Measurements from ENCODE around the gene ADGRV1. TPM values are rescaled to one million over a fixed set of nuclear protein-coding genes. Genes with fewer than 3 reads are reported as not detected.
"Not testable (repeated sequence)": the region's sequence is repeated elsewhere in the genome, so short reads cannot be mapped to it uniquely, and the experiment has no call there.

Gene ADGRV1
- total RNA-seq, 2 experiments from 2014 or later: not detected

- Histone ChIP-seq H3K36me3 (ENCODE audit: insufficient read depth, low read length) (no peaks in the 10 kb centered on the region), H3K79me2 (ENCODE audit: insufficient read depth, low read depth, low read length) (no peaks in the 10 kb centered on the region), H3K4me3 (ENCODE audit: low read depth, low read length, poor library complexity, severe bottlenecking) (no peak overlapping the region), H3K4me1 (ENCODE audit: insufficient read depth, low read length, poor library complexity, severe bottlenecking) (no peaks in the 10 kb centered on the region), H3K9me3 (ENCODE audit: low read length) (no peaks in the 10 kb centered on the region), H3K4me2 (ENCODE audit: low read length) (no peak overlapping the region), H3K27ac (ENCODE audit: low read depth, low read length, poor library complexity, severe bottlenecking) (no peak overlapping the region), H2AFZ (ENCODE audit: low read length) (no peak overlapping the region), H4K20me1 (ENCODE audit: insufficient read depth, low read length) (no peaks in the 10 kb centered on the region), H3K9me2 (ENCODE audit: insufficient read depth, low read length) (no peaks in the 10 kb centered on the region)
- TF ChIP-seq EZH2phosphoT487 (IDR thresholded peaks at IDR 0.05; ENCODE audit: borderline replicate concordance, low read depth, low read length): no peak
- TF ChIP-seq CTCF (conservative IDR thresholded peaks at IDR 0.05; ENCODE audit: low read length): no peak
- DNase-seq (ENCODE audit: low spot score): no peak
- BruUV-seq (replicated peaks): no TSS peak
- intact Hi-C loops (cut with micrococcal nuclease; ENCODE audit: unreplicated experiment): no loop called here
- ChIA-PET CTCF (ENCODE audit: unreplicated experiment) (no interaction called here), POLR2A (no interaction called here)
Measured at GRCh38 chr5:90792725-90793124, 234.1 kb downstream of the ADGRV1 start.

GRCh38 chr5:90793183-90793582, 234.6 kb downstream of the ADGRV1 start:
- H4K20me1 ChIP-seq (ENCODE audit: insufficient read depth, low read length): no peaks in the 10 kb centered on the region
- no peak overlapping the region for H3K4me2 ChIP-seq (ENCODE audit: low read length)
- intact Hi-C loops (cut with micrococcal nuclease; ENCODE audit: unreplicated experiment): no loop called here

DNA sequence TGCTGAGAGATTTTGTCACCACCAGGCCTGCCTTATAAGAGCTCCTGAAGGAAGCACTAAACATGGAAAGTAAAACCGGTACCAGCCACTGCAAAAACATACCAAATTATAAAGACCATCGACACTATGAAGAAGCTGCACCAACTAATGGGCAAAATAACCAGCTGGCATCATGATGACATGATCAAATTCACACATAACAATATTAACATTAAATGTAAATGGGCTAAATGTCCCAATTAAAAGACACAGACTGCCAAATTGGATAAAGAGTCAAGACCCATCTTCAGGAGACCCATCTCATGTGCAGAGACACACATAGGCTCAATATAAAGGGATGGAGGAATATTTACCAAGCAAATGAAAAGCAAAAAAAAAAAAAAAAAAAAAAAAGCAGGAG, 238.3 kb downstream of the ADGRV1 start:
- H3K4me3 ChIP-seq (ENCODE audit: low read depth, low read length, poor library complexity, severe bottlenecking); H3K36me3 ChIP-seq (ENCODE audit: insufficient read depth, low read length); POLR2A ChIA-PET; H2AFZ ChIP-seq (ENCODE audit: low read length); H3K4me2 ChIP-seq (ENCODE audit: low read length); CTCF ChIA-PET (ENCODE audit: unreplicated experiment); H3K27ac ChIP-seq (ENCODE audit: low read depth, low read length, poor library complexity, severe bottlenecking); BruUV-seq (replicated peaks); H3K4me1 ChIP-seq (ENCODE audit: insufficient read depth, low read length, poor library complexity, severe bottlenecking); H3K9me3 ChIP-seq (ENCODE audit: low read length); H3K79me2 ChIP-seq (ENCODE audit: insufficient read depth, low read depth, low read length); H4K20me1 ChIP-seq (ENCODE audit: insufficient read depth, low read length); H3K9me2 ChIP-seq (ENCODE audit: insufficient read depth, low read length); DNase-seq (ENCODE audit: low spot score); intact Hi-C loops (cut with micrococcal nuclease; ENCODE audit: unreplicated experiment): not testable (repeated sequence)

More at GRCh38 chr5:90793183-90793582, 234.6 kb downstream of the ADGRV1 start:
- TF ChIP-seq CTCF (conservative IDR thresholded peaks at IDR 0.05; ENCODE audit: low read length) (peak; percentile 60), EZH2phosphoT487 (IDR thresholded peaks at IDR 0.05; ENCODE audit: borderline replicate concordance, low read depth, low read length) (no peak)
- no peaks in the 10 kb centered on the region for H3K9me2 ChIP-seq (ENCODE audit: insufficient read depth, low read length)
- no peak for DNase-seq (ENCODE audit: low spot score)
- no peaks in the 10 kb centered on the region for H3K9me3 ChIP-seq (ENCODE audit: low read length)
- H3K27ac ChIP-seq (ENCODE audit: low read depth, low read length, poor library complexity, severe bottlenecking): no peak overlapping the region
- BruUV-seq (replicated peaks): no TSS peak
- ChIA-PET POLR2A (no interaction called here), CTCF (ENCODE audit: unreplicated experiment) (no interaction called here)
- H3K4me3 ChIP-seq (ENCODE audit: low read depth, low read length, poor library complexity, severe bottlenecking): no peak overlapping the region
- H3K4me1 ChIP-seq (ENCODE audit: insufficient read depth, low read length, poor library complexity, severe bottlenecking): no peaks in the 10 kb centered on the region
- no peaks in the 10 kb centered on the region for H3K36me3 ChIP-seq (ENCODE audit: insufficient read depth, low read length)
- no peaks in the 10 kb centered on the region for H3K79me2 ChIP-seq (ENCODE audit: insufficient read depth, low read depth, low read length)
- H2AFZ ChIP-seq (ENCODE audit: low read length): no peak overlapping the region

GRCh38 chr5:90800082-90800481, 241.5 kb downstream of the ADGRV1 start:
- DNase-seq (ENCODE audit: low spot score); POLR2A ChIA-PET; H4K20me1 ChIP-seq (ENCODE audit: insufficient read depth, low read length); CTCF ChIA-PET (ENCODE audit: unreplicated experiment); H3K4me2 ChIP-seq (ENCODE audit: low read length); H2AFZ ChIP-seq (ENCODE audit: low read length); H3K36me3 ChIP-seq (ENCODE audit: insufficient read depth, low read length); intact Hi-C loops (cut with micrococcal nuclease; ENCODE audit: unreplicated experiment); H3K4me1 ChIP-seq (ENCODE audit: insufficient read depth, low read length, poor library complexity, severe bottlenecking); H3K79me2 ChIP-seq (ENCODE audit: insufficient read depth, low read depth, low read length); H3K9me3 ChIP-seq (ENCODE audit: low read length); H3K4me3 ChIP-seq (ENCODE audit: low read depth, low read length, poor library complexity, severe bottlenecking); H3K27ac ChIP-seq (ENCODE audit: low read depth, low read length, poor library complexity, severe bottlenecking); BruUV-seq (replicated peaks); H3K9me2 ChIP-seq (ENCODE audit: insufficient read depth, low read length): not testable (repeated sequence)

GRCh38 chr5:90800515-90800914, 241.9 kb downstream of the ADGRV1 start:
- H3K27ac ChIP-seq (ENCODE audit: low read depth, low read length, poor library complexity, severe bottlenecking); H3K79me2 ChIP-seq (ENCODE audit: insufficient read depth, low read depth, low read length); H3K4me1 ChIP-seq (ENCODE audit: insufficient read depth, low read length, poor library complexity, severe bottlenecking); H3K4me3 ChIP-seq (ENCODE audit: low read depth, low read length, poor library complexity, severe bottlenecking); H4K20me1 ChIP-seq (ENCODE audit: insufficient read depth, low read length); DNase-seq (ENCODE audit: low spot score); intact Hi-C loops (cut with micrococcal nuclease; ENCODE audit: unreplicated experiment); H2AFZ ChIP-seq (ENCODE audit: low read length); H3K36me3 ChIP-seq (ENCODE audit: insufficient read depth, low read length); H3K9me2 ChIP-seq (ENCODE audit: insufficient read depth, low read length); H3K9me3 ChIP-seq (ENCODE audit: low read length); POLR2A ChIA-PET; BruUV-seq (replicated peaks); CTCF ChIA-PET (ENCODE audit: unreplicated experiment); H3K4me2 ChIP-seq (ENCODE audit: low read length): not testable (repeated sequence)
